Thymus (tissue), 11 donors: ENCODE results near the gene PTPRJ. TPM values are rescaled to one million over a fixed set of nuclear protein-coding genes. Genes with fewer than 3 reads are reported as not detected.
A peak's percentile ranks its signal among the peaks of the same experiment; 100 is the strongest.
"Not testable (repeated sequence)": the region's sequence is repeated elsewhere in the genome, so short reads cannot be mapped to it uniquely, and the experiment has no call there.

Source experiments
- DNase-seq, 9 donors: peaks; one replicate each; pipeline ENCODE4 v3.0.0-alpha.2; 2013; ENCODE audit warnings: low spot score in 9 of 9, low read depth in 6 of 9, missing footprints in 1 of 9
- H3K27ac ChIP-seq, 2 donors: one replicate each; pipeline ENCODE4 v1.5.1; 2013; ENCODE audit warnings: control low read depth in 1 of 2, low read depth in 1 of 2, low read length in 1 of 2, mild to moderate bottlenecking in 1 of 2, moderate library complexity in 1 of 2
- H3K27me3 ChIP-seq, 2 donors: one replicate each; pipeline ENCODE4 v1.5.1; 2013; ENCODE audit warnings: low read length in 1 of 2; ENCODE audit not compliant: control insufficient read depth in 2 of 2, insufficient read depth in 1 of 2
- H3K36me3 ChIP-seq, 2 donors: one replicate each; pipeline ENCODE4 v1.5.1; 2013; ENCODE audit warnings: low read length in 1 of 2, mild to moderate bottlenecking in 1 of 2, moderate library complexity in 1 of 2; ENCODE audit not compliant: control insufficient read depth in 2 of 2, insufficient read depth in 2 of 2
- H3K4me1 ChIP-seq, 2 donors: one replicate each; pipeline ENCODE4 v1.5.1; 2013; ENCODE audit warnings: low read length in 2 of 2; ENCODE audit not compliant: control insufficient read depth in 2 of 2, insufficient read depth in 2 of 2
- H3K4me3 ChIP-seq, 2 donors: one replicate each; pipeline ENCODE4 v1.5.1; 2013; ENCODE audit warnings: low read length in 2 of 2, control low read depth in 1 of 2, mild to moderate bottlenecking in 1 of 2
- H3K9me3 ChIP-seq, 2 donors: one replicate each; pipeline ENCODE4 v1.5.1; 2013; ENCODE audit warnings: low read length in 1 of 2, mild to moderate bottlenecking in 1 of 2; ENCODE audit not compliant: control insufficient read depth in 2 of 2, insufficient read depth in 1 of 2
- WGBS: extraction: QIAGEN DNeasy Blood & Tissue Kit; methylation state at CpG from one replicate; pipeline ENCODE4 v1.1.7; 2013; 5-methylcytosine and 5-hydroxymethylcytosine counted together
- polyA plus RNA-seq: library from polyadenylated mRNA; stranded (reverse); fragments of 200-250 nt; gene quantifications from one replicate; pipeline ENCODE4 v1.2.3, GENCODE V29; 2013
- total RNA-seq: library from RNA; stranded (reverse); fragments of 120-200 nt; gene quantifications from one replicate; pipeline ENCODE4 v1.2.4, GENCODE V29; 2013
- donor health status: healthy.

Gene PTPRJ
- total and polyA plus RNA-seq, 2 donors: 4.4 to 7.5 TPM

DNA sequence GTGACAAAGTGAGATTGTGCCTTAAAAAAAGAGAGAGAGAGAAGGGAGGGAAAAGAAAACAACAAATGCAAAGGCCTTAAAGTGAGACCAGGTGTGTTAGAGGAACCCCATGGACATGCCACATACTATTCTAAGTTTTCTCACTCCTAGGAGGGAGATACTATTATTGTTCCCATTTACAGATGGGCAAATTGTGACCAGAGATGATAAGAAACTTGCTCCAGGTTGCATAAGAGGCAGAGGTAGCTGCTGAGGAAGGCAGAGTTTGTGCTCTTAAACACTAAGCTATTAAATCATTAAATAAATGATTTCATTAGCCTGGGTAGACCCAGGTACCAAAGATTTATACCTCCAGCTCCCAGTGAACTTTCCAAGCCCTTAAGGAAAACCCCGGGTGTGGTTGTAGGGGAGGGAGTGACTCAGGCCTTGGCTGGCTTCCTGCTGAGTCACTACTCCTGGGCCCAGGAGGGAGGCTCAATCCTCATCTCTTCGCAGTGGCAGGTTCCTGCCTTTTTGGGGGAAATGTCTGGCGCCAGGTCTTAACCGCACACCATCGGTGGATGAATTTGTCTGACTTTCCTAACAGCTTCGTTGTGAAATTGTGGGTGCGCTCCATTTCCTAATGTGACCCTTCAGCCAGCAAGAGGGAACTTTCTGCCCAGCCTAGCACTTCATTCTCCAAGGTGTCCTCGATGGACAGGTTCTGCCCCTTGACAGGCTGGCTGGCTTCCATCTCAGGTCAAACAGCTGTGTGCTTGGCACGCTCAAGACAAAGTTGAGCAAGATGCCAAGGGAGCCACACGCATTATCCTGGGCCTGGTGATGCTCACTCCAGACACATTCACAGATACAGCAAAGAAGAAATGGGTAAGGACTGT is 33.4 kb upstream of the PTPRJ start:
- WGBS: 34% methylated on average over 10 of the region's 10 CpGs
- peaks cover 6 to 9% of the 10 kb centered on the region in 2 donors for H3K4me1 ChIP-seq

DNA sequence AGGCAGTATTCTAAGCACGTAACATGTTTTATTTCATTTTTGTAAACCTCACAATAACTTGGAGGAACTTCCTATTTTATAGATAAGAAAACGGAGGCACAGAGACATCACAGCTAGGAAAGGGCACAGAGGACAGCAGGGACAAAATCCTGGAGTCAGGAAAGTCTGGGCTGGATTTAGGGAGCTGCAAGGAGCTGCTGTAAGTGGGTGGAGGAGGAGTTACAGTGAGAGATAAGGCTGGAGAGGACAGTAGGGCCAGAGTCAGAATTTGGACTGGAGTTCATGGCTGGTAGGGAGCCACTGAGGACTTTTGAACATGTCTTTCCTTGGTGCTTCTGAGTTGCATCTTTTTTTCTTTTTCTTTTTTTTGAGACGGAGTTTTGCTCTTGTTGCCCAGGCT is 32.2 kb upstream of the PTPRJ start:
- Histone ChIP-seq H3K9me3 (no peaks in the 10 kb centered on the region), H3K4me3 (no peak overlapping the region), H3K27ac (no peak overlapping the region), H3K4me1 (peaks cover 6 to 9% of the 10 kb centered on the region in 2 donors), H3K36me3 (no peaks in the 10 kb centered on the region), H3K27me3 (no peaks in the 10 kb centered on the region)
- DNase-seq: no peak
- 85% methylated on average over 3 of the region's 3 CpGs for WGBS

More for the DNA sequence above, 33.4 kb upstream of the PTPRJ start:
- Histone ChIP-seq H3K27me3 (no peaks in the 10 kb centered on the region), H3K27ac (no peak overlapping the region), H3K36me3 (no peaks in the 10 kb centered on the region), H3K4me3 (no peak overlapping the region), H3K9me3 (no peaks in the 10 kb centered on the region)
- DNase-seq: peak in 1 of 9 donors; percentile 23

DNA sequence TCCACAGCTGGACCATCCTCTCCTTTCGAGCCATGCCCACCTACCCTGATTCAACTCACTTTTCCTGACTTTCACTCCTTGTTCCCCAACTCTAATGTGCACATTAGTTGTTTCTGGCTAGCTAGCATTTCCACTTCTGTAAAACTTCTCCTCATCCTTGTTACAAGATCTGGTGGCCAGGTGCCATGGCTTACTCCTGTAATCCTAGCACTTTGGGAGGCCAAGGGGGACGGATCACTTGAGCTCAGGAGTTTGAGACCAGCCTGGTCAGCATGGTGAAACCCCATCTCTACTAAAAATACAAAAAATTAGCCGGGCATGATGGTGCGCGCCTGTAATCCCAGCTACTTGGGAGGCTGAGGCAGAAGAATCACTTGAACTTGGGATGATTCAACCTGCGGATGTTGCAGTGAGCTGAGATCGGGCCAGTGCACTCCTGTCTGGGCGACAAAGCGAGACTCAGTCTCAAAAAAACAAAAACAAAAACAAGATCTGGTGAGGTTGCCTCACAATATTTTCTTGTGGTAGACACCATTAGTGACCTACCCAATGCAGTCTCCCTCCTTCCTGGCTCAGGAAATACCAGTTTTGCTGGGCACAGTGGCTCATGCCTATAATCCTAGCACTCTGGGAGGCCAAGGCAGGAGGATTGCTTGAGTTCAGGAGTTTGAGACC is 31.2 kb upstream of the PTPRJ start:
- H3K4me1 ChIP-seq, H3K9me3 ChIP-seq, H3K4me3 ChIP-seq, H3K27me3 ChIP-seq, H3K27ac ChIP-seq, DNase-seq, H3K36me3 ChIP-seq: not testable (repeated sequence)
- WGBS: 85% methylated on average over 9 of the region's 9 CpGs

DNA sequence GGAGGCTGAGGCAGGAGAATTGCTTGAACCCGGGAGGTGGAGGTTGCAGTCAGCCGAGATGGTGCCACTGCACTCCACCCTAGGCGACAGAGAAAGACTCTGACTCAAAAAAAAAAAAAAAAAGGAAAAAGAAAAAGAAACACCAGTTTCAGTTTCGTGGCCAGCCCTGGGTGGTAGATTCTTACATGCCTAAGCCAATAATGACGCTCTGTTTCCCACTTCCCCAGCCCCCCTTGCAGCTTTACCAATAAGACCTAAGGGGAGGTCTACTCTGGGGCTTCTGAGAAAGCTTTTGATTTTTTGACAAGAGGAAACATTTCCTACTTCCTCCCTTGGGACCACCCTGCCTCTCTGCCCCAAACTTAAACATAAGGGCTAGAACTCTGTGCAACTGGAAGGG is 30.0 kb upstream of the PTPRJ start:
- DNase-seq: peak in 6 of 9 donors; percentile 41 to 78 (median 55)
- Histone ChIP-seq H3K4me3 (no peak overlapping the region), H3K27ac (peak overlapping the region; percentile 52 to 71), H3K27me3 (no peaks in the 10 kb centered on the region), H3K9me3 (no peaks in the 10 kb centered on the region), H3K36me3 (no peaks in the 10 kb centered on the region), H3K4me1 (peaks cover 6 to 9% of the 10 kb centered on the region in 2 donors)
- 22% methylated on average over 5 of the region's 5 CpGs for WGBS

DNA sequence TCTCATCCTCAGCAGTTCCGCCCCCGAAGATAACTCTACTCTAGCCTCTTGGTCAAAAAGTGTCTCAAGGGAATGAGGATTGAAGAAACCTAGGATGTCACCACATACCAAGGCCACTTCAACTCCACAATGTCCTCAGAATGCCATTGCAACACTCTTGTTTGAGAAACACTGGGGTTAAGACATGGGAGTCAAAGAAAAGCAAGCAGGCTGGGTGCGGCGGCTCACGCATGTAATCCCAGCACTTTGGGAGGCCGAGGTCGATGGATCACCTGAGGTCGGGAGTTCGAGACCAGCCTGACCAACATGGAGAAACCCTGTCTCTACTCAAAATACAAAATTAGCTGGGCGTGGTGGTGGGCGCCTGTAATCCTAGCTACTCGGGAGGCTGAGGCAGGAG is 28.9 kb upstream of the PTPRJ start:
- not testable (repeated sequence) for H3K9me3 ChIP-seq, H3K27ac ChIP-seq, H3K4me3 ChIP-seq, H3K36me3 ChIP-seq, H3K27me3 ChIP-seq, DNase-seq, H3K4me1 ChIP-seq
- 97% methylated on average over 12 of the region's 12 CpGs for WGBS

DNA sequence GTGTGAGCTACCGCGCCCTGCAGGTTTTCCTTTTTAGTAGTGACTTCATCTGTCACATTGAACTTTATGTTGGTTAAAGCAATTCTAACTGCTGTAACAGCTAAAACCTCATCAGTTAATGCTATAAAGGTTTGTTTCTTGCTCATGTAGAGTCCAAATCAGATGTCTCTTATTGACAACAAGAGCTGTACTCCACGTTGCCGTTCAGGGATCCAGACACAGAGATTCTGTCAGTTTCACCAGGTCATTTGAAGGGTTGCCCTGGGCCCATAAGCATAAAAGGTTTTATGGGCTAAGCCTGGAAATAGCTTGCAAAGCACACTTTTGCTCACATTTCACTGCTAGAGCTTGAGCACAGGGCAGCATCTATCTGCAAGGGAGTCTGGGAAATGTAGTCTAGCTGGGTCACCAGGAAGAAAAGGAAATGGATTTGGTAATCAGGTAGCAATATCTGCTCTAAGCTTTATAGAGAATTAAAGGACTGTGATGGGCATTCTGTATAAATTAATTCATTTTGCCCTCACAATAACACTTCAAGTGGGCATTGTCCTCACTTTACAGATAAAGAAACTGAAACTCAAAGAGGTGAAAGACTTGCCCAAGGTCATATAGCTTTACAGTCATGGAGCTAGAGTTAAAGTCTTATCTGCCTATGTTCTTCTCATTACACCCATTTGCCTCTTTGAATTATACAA is 25.2 kb upstream of the PTPRJ start:
- no peak for DNase-seq
- Histone ChIP-seq H3K36me3 (no peaks in the 10 kb centered on the region), H3K4me3 (no peak overlapping the region), H3K9me3 (no peaks in the 10 kb centered on the region), H3K27ac (no peak overlapping the region), H3K27me3 (no peaks in the 10 kb centered on the region), H3K4me1 (peaks cover 5 to 6% of the 10 kb centered on the region in 2 donors)
- 98% methylated on average over 4 of the region's 4 CpGs for WGBS

DNA sequence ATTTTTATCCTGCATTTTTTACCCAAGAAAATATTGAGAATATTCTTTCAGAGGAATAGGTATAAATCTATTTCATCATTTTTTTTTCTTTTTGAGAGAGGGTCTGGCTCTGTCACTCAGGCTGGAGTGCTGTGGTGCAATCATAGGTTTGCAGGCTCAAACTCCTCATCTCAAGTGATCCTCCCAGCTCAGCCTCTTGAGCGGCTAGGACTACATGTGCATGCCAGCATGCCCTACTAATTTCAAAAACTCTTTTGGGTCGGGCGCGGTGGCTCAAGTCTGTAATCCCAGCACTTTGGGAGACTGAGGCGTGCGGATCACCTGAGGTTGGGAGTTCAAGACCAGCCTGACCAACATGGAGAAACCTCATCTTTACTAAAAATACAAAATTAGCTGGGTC is 20.3 kb upstream of the PTPRJ start:
- Histone ChIP-seq H3K4me1 (no peaks in the 10 kb centered on the region), H3K27me3 (no peaks in the 10 kb centered on the region), H3K27ac (no peak overlapping the region), H3K9me3 (no peaks in the 10 kb centered on the region), H3K36me3 (no peaks in the 10 kb centered on the region), H3K4me3 (no peak overlapping the region)
- over 99% methylated on average over 6 of the region's 6 CpGs for WGBS
- DNase-seq: no peak

DNA sequence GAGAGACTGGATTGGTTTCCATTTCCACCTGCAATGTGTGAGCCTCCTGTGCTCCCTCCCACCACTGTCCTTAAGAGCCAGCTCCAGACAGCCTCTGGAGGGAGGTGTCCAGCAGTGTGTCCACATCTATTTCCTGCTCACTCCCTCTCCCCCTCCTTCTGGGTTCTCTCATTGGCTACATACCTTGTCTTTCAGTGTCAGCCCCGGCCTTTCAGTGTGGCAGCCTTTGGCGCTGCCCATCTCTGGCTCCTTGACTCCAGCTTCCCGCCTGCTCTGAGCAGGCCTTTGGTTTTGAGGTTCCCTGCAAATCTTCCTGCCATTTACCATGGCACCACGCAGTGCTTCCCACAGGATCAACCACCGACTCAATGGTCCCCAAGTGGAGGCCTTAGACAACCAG is 19.0 kb upstream of the PTPRJ start:
- H3K36me3 ChIP-seq: no peaks in the 10 kb centered on the region
- H3K4me1 ChIP-seq: no peaks in the 10 kb centered on the region
- H3K4me3 ChIP-seq: no peak overlapping the region
- 96% methylated on average over 5 of the region's 5 CpGs for WGBS
- H3K9me3 ChIP-seq: no peaks in the 10 kb centered on the region
- no peaks in the 10 kb centered on the region for H3K27me3 ChIP-seq
- H3K27ac ChIP-seq: no peak overlapping the region
- no peak for DNase-seq

DNA sequence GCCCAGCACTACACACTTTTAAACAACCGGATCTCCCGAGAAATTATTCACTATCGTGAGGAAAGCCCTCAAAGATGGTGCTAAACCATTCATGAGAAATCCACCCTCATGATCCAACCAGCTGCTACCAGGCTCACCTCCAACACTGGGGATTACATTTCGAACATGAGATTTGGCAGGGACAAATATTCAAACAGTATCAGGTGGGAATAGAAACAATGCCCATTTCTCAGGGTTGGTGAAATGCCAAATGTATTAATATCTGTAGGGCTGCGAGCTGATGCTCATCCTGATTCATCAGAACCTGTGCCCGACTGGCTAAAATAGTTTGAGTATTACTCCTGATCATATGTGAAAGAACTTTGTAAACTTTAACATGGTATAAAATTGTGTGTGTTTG is 15.8 kb upstream of the PTPRJ start:
- Histone ChIP-seq H3K9me3 (no peaks in the 10 kb centered on the region), H3K27ac (no peak overlapping the region), H3K4me3 (no peak overlapping the region), H3K4me1 (no peaks in the 10 kb centered on the region), H3K36me3 (no peaks in the 10 kb centered on the region), H3K27me3 (no peaks in the 10 kb centered on the region)
- no peak for DNase-seq
- WGBS: 97% methylated on average over 6 of the region's 6 CpGs
